Stimulated activated CD8-positive, alpha-beta memory T cell treated with anti-CD3 and anti-CD28 coated beads, Interleukin-12 subunit alpha, Interleukin-12 subunit beta, amount 100 ng/mL, for 24 hours (primary cell): ENCODE measurements around the gene NEURL1.
A peak's percentile ranks its signal among the peaks of the same experiment; 100 is the strongest.

Experiments
- DNase-seq: peaks from one replicate; pipeline ENCODE4 v3.0.0-alpha.2; 2020; ENCODE audit errors: extremely low read depth

Gene NEURL1

DNA sequence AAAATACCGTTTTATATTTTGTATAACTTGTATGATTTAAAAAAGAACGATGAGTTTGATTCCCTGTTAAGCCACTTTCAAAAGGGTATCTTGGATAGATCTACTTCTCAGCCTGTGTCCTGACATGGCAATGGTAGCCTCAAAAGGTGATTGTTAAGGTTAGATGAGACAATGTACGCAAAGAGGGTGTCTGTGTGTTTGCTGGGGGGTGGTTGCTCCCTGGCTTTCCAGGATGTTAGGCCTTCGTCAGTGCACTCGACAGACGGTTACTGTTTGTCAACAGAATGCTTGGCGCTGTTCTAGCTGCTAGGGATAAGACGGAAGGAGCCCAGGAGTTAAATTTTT, 90.3 kb downstream of the NEURL1 start:
- no peak for DNase-seq

DNA sequence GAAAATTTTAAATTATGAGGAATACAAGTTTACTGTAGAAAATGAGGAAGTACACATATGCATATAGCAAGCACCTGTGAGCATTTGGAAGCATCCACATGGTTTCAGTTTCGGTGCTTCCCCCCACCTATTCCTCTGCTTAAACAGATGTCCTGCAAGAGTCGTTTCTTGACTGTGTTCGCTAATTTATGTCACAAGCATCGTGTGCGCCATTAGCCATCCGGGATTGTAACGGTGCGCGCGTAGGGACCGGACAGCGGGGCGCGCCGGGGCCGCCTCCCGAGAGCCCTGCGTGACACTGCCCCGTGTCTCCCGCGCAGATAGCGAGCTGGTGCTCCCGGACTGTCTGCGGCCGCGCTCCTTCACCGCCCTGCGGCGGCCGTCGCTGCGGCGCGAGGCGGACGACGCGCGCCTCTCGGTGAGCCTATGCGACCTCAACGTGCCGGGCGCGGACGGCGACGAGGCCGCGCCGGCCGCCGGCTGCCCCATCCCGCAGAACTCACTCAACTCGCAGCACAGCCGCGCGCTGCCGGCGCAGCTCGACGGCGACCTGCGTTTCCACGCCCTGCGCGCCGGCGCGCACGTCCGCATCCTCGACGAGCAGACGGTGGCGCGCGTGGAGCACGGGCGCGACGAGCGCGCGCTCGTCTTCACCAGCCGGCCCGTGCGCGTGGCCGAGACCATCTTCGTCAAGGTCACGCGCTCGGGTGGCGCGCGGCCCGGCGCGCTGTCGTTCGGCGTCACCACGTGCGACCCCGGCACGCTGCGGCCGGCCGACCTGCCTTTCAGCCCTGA, 90.9 kb downstream of the NEURL1 start:
- peak; percentile 5 for DNase-seq

DNA sequence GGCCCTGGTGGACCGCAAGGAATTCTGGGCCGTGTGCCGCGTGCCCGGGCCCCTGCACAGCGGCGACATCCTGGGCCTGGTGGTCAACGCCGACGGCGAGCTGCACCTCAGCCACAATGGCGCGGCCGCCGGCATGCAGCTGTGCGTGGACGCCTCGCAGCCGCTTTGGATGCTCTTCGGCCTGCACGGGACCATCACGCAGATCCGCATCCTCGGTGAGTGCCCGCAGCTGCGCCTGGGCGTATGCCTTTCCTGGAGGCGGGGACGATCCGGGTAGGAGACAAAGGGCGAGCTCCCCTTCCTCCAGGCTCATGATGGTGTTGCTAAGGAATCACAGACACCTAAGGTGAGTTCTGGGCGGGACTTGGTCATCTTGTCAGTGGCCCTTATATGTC, 91.5 kb downstream of the NEURL1 start:
- no peak for DNase-seq

DNA sequence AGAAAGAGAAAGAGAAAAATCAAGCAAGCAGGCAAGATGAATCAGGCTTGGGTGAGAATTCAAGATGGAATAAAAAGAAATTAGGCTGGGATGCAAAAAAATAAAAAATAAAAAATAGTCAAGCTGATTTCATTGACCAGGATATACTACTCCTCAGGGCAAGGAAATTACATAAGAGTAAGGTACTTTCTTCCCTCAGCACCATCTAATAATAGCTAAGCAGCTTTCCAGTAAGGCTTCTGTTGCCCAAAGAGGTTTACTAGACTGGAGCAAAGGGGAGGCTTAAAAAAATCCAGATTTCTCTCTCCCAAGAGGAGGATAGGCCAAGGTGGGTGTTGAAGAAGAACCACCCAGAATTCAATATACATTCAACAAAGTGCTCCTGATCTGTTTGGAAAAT, 93.6 kb downstream of the NEURL1 start:
- no peak for DNase-seq

DNA sequence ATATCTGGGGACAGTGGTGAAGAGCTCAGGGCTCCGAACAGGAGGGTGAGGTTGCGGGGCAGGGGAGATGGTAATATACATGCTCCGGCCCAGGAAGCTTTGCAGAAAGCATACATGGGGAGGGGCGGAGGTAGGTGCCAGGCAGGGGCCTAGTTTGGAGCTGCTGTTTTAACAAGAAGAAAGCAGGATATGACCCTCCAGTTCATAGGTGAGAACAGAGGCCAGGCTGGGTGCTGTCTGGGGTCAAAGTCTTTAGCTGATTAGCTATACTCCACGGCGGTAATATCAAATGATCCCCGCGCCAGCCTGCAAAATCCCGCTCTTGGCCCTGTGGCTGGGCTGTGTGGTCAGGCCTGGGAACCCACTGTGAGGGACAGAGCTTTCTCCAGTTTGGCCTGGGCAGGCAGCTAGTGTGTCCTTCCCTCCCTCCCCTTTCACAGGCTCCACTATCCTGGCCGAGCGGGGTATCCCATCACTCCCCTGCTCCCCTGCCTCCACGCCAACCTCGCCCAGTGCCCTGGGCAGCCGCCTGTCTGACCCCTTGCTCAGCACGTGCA, 95.6 kb downstream of the NEURL1 start:
- no peak for DNase-seq

DNA sequence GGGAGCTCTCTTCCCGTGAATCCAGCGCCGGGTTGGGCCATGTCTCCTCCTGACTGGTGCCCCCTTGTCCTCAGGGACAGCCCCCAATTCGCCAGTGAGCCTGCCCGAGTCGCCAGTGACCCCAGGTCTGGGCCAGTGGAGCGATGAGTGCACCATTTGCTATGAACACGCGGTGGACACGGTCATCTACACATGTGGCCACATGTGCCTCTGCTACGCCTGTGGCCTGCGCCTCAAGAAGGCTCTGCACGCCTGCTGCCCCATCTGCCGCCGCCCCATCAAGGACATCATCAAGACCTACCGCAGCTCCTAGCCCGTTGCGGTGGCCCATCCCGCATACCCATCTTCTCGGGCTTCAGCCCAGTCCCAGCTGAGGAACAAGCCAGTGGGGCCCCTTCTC, 96.6 kb downstream of the NEURL1 start:
- no peak for DNase-seq

DNA sequence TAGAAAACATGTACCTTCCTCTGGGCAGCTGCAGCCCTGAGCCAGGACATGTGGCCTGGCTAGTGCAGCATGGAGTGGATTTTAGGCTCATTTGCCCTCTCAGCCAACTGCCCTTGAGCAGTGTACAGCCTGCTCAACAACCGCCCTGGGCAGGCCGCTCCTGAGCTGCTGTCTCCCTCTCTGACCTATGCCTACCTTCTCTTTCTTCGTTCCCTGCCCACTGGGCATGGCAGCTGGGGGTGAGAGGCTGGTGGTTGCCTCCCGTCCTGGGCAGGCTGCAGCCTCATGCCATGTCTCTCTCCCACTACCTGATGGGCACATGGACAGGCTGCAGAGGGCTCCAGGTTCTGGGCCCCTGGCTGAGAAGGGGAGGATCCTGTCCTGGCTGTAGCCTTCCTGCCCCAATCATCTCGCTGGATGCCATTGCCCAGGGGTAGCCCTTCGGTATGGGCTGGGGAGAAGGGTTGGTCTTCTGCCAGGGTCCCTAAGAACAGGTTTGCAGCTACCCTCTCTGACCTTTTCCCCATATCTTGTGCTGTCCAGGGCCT, 97.3 kb downstream of the NEURL1 start:
- DNase-seq, result no peak

DNA sequence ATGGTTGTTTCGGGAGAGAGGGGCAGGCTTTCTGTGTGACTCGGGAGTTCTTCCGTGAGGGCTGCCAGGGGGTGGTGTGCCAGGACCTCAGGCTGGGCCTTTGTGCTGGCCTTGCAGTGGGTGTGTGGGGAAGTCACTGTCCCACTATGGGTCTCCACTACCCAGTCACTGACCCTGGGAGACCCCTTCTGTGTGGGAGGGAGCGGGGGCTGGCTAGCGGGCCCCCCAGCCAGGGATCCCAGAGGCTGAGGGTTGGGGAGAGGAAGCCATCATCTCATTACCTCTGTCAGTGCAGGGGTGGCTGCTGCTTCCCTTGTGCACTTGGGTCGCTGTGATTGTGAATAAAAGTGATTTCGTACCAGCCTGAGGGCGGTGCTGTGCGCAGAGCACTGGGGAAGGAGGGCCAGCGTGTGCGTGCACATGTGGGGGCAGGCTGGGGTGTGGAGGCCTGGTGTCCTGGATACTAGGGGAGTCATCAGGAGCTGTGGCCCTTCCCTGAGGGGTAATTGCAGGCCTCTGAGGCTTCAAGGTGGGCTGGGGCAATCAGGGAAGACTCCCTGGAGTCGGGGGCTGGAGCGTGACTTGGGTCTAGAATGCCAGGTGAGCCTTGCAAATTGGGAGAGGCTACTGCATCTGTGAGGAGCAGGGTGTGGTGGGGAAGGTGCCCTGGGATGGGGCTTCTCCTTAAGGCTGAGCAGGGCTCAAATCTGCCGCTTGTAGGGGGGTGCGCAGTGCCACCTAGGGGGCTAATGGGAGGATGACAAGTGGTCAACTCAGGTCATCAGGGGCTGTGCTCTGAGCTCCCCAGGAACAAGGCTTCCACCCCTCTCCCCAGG, 98.9 kb downstream of the NEURL1 start:
- DNase-seq, result no peak

DNA sequence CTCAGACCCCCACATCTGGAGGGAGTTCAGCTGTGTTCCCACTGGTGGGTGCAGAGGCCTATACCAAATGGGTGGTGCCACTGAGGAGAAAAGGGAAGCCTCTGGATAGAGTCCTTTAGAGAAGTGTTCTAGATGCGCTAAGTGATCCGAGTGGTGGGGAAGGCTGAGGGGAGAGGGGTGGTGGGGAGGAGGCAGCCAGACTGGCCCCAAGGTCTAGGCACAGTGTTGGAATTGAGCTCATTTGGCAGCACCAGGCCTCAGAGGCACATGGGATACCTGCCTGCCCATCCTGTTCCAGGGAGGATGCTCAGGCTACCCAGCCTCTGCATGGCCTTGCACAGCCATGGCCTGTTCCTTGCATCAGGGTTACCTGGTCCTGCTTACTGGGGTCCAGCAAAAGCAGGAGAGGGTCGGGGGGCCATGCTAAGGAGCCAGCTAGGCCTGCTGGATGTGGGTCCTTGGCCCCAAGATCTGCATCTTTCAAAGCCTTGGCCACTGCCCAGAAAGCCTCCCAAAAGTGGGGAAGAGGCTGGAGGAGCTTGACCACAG, 99.6 kb downstream of the NEURL1 start:
- DNase-seq, result no peak

DNA sequence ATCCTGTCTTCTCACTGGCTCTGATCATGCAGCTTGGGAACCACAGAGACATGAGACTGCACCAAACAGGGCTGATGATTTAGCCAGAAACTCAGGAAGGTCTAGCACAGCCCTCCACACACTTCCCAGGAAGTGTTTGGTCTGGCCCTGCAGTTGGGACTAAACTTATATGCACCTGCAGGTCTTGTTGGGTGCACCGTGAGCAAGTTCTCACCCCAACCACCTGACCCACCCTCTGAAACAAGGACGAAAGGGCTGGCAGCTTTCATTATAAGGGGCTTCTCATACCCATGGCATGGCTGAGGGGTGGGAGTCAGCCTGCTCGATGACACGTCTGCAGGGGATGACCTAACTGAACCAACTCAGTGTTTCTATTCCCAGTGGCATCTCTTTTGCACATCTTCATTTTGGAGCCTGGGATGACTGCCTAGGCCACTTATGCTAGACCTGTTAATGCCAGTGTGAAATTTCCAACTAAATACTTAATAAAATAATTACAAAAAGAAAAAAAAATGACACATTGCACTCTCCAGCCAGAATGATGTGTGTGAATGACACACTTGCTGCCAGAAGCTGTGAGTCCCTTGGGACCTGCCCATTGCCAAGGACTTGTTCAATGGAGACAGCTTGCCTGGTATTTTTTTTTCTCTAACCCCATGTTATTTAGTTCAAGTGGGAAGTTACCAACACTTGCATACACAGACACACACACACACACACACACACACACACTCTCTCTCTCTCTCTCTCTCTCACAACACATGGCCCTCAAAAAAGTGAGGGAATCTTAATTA, 102.6 kb downstream of the NEURL1 start:
- no peak for DNase-seq

DNA sequence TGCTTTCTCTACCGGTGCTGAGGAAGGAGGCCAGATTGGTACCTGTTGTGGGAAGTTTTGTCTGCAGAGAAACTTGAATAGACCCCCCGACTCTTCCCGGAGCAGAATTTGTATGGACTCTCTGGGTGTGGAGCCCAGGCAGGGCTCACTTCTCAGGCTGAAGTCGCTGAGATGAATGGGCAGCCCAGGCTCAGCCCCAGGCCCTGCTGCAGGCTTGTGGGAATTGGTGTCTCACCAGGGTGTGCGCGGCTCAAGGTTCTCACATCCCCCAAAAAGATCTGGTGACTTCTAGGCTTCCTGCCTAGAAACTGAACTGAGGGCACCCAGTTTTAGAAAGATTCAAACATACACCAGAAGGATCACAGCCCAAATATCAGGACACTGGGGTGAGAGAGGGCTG, 103.5 kb downstream of the NEURL1 start:
- no peak for DNase-seq

DNA sequence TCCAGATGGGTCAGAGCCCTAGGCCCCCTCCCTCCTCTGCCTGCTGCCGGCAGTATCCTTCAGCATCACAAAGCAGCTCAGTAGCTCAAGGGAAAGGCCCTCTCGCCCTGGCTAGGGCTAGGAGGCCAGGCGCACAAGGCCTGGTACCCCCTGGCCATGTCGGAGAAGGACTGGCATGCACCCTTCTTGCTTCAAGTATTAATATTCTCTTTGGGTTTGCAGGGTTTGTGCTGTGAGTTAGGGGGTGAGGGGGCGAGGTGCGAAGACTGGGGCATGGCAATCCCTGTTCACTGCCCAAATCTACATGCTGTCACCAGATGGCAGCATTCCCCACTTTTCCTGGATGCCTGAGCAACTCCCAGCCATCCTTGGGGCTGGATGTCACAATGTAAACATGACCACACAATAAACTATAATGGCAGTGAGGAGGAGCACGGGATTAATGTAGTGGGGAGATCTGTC, 105.2 kb downstream of the NEURL1 start:
- DNase-seq, result no peak

DNA sequence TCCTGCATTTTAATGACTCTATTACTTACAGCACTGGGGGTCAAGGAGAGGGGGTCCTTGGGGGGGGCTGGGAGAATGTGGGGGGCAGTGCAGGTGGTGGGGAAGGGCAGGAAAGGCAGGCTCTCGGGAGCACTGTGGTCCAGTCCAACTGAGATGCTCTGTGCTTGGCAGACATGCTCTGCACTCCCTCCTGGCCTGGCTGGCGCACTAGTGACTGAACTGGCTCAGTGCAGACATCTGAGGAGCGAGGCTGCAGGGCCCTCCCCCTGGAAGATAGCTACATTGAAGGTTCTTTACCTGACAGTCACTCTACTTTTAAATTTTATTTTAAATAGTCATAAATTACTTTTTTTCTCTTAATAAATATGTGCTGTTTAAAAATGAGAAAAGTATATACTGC, 105.7 kb downstream of the NEURL1 start:
- DNase-seq, result no peak

DNA sequence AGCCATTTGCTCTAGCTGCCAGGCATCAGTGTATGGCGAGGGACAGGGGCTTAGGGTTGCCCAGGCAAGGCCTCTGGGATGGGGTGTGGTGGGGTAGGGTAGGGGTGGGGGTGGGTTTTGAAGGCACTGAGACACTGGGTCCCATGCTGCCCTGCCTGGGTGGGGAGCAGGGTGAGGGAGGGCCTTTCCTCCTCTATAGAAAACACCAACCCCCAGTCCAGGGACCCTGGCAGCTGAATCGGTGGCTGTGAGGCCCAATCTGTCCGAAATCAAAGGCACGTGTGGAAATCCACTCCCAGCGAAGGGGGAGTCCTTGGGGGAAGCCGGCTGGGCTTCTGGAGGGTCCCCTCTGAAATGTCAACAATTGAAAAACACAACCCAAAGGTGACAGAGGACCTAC, 106.4 kb downstream of the NEURL1 start:
- no peak for DNase-seq

DNA sequence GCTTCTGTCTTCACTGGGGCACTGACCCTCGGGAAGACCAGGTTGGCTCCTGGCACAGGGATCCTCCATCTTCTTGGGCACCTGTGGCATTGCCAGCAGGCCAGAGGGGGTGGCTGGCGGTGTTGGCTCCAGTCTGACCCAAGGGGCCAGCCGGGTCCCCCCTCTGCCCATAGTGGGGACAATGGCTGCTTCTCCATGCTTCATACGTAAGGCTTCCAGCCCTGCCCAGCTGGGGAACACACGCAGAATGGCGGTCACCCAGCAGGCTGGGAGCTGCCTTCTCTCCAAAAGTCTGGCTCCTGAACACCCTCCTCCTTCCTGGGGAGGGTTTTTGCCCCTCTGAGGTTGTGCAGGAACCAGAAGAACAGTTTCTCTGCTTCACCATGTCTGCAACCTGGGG, 106.8 kb downstream of the NEURL1 start:
- DNase-seq, result no peak

DNA sequence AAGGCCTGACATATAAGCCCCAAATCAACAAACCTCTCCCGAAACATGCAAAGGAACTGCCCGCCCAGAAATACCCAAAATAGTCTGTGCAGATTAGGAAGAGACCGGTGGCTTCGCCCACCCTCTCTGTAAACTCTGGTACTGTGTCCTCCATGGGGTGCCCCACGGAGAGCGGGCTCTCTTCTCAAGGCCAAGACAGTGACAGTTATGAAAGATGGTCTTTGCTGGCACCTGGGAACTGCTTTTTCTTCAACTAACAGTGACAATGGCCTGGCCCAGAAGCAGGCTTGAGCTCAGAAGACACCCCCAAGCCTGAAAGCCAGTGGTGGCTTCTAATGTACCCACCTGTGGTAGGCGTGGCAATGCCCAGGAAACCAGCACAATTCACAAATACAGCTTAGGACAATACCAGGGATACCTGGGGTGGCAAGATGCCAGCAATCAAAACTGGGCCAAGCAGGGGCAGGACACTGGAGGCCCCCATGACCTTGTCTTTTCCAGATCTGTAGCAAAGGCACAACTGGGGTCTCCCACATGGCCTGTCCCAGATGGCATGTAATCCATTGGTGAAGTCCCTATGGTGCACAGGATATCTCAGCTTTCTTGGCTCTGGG, 107.6 kb downstream of the NEURL1 start:
- no peak for DNase-seq

DNA sequence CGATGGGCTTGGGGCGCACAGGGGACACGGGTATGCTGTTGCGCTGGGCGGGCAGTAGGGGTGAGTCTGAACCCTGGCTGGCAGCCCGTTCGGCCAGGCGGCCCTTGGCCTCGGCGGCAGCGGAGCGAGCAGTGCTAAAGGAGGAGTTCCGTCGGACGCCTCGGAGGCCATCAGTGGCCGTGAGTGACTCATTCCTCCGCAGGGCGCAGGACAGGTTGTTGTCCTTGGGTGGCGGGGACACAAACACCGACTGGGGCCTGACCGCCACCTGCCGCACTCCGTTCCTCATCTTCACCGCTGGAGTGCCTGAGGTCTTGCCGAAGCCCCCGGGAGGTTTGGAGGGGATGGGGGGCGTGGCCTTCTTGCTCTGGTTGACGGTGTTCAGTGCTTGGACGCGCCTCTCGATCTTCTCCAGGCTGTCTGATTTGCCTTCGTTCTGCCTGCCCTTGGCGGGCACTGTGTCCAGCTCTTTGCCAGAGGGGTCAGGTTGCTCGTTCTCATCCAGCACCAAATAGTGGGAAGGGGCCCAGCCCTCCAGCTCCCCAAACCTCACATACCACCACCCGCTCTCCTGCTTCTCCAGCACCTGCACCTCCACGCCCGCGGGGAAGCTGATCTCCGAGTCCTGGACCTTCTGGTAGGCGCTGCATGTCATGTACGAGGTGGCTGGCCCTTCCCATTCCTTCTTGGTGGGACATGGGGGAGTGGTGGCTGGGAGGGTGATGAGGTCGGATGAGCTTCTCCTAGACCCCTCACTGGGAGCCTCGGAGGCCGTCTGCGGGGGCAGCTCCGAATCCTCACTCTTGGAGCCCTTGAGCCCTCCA, 108.7 kb downstream of the NEURL1 start:
- DNase-seq, result no peak

DNA sequence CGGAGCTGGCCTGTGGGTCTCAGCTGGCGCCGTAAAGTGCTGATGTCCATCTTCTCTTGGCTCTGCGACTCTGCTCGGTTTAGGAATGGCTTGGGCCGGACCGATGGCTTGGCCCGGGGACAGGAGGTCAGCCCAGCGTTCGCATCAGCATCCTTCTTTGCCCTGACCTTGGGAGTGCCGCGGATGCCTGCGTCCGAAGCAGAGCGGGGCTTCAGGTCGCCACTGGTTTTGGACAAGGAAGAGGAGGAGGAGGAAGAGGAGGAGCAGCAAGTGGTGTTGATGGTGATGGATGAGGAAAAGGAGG, 109.3 kb downstream of the NEURL1 start:
- no peak for DNase-seq

DNA sequence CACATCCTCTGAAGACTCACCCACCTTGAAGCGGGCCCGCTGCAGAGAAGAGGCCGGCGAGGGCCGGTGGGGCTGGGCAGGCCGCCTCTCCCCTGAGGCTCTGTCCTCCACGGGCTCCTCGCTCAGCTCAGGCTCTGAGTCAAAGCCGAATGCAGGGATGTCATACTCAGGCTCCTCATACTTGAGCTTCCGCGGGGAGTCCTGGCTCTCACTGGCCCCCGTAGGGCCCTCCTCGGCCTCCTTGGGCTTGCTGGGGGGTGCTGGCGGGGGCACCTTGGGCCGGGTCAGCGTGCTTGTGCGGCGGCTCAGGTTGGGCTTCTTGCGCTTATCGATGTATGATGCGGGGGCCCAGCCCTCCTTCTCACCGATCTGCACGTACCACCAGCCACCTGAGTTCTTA, 109.9 kb downstream of the NEURL1 start:
- DNase-seq, result no peak

DNA sequence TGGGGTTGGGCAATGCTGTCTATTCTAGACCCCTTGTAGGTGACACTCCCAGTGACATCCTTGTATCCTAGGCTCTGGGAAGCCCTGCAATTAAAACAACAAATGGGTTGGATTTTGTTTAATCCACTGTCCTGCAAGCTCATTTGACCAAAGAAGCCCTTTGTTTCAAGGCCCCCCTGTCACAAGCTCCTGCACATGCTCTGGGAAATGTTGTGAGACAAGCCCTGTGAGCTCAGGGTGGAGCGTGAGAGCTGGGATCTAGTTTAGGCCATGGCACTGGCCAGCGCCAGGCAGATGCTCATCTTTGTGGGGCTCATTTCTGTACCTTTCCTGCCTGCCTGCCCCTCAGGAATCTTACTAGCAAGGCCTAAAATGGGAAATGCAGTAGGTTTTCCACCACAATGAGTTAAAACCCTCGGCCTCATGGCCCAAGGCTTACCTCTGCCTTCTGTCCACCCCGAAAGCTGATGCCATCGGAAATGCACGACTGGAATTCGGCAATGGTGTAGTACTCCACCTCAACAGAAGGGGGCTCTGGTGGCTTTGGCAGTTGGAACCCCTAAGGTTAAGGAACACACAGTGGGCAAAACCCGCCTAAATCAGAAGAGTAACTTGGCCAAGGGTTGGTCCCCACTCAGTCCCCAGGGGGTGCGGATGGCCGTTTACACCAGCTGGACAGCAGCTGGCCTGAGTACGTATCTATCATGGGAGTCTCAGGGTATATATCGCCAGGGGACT, 112.0 kb downstream of the NEURL1 start:
- no peak for DNase-seq
